Astrocyte (in vitro differentiated cells and primary cell): ENCODE results near the gene ARHGAP26. TPM values are rescaled to one million over a fixed set of nuclear protein-coding genes. Genes with fewer than 3 reads are reported as not detected.

Experiments used
- DNase-seq: peaks from one replicate; pipeline ENCODE4 v3.0.0-alpha.2; 2010; ENCODE audit warnings: low read depth
- FAIRE-seq: peaks from 2 replicates; lab custom pipeline; 2011; peaks lifted over from hg19 to GRCh38; lab: Jason Lieb, UNC
- H2AFZ ChIP-seq: 2 replicates; pipeline ENCODE4 v1.6.0; 2012; ENCODE audit warnings: low read depth, low read length, inconsistent platforms
- H3K27ac ChIP-seq: 2 replicates; pipeline ENCODE4 v1.5.1; 2011; ENCODE audit warnings: low read depth, low read length, inconsistent platforms
- H3K27me3 ChIP-seq: 2 replicates; pipeline ENCODE4 v1.6.0; 2011; ENCODE audit warnings: low read length, inconsistent platforms; ENCODE audit not compliant: insufficient read depth
- H3K36me3 ChIP-seq: 2 replicates; pipeline ENCODE4 v1.5.1; 2011; ENCODE audit warnings: low read length, inconsistent platforms; ENCODE audit not compliant: insufficient read depth
- H3K4me1 ChIP-seq: 2 replicates; pipeline ENCODE4 v1.5.1; 2011; ENCODE audit warnings: low read length, inconsistent platforms; ENCODE audit not compliant: insufficient read depth
- H3K4me2 ChIP-seq: 2 replicates; pipeline ENCODE4 v1.6.0; 2012; ENCODE audit warnings: low read length, inconsistent platforms
- H3K4me3 ChIP-seq: 2 replicates; pipeline ENCODE4 v1.5.1; 2011; ENCODE audit warnings: low read depth, mild to moderate bottlenecking, low read length, inconsistent platforms; ENCODE audit not compliant: insufficient read depth
- H3K79me2 ChIP-seq: 2 replicates; pipeline ENCODE4 v1.6.0; 2012; ENCODE audit warnings: mild to moderate bottlenecking, low read length, inconsistent platforms; ENCODE audit not compliant: insufficient read depth
- H3K9ac ChIP-seq: 2 replicates; pipeline ENCODE4 v1.6.0; 2012; ENCODE audit warnings: mild to moderate bottlenecking, low read length, inconsistent platforms
- H3K9me3 ChIP-seq: 2 replicates; pipeline ENCODE4 v1.5.1; 2012; ENCODE audit warnings: low read depth, mild to moderate bottlenecking, low read length, inconsistent platforms; ENCODE audit not compliant: insufficient read depth
- H4K20me1 ChIP-seq: 2 replicates; pipeline ENCODE4 v1.6.0; 2012; ENCODE audit warnings: low read length, inconsistent platforms; ENCODE audit not compliant: insufficient read depth
- H3K27ac Mint-ChIP-seq: one replicate; pipeline ENCODE4 v1.8.0; 2021; ENCODE audit warnings: mild to moderate bottlenecking, mixed read lengths; ENCODE audit not compliant: unreplicated experiment
- H3K27me3 Mint-ChIP-seq: one replicate; pipeline ENCODE4 v1.8.0; 2021; ENCODE audit warnings: low read depth, mixed read lengths; ENCODE audit not compliant: unreplicated experiment
- H3K36me3 Mint-ChIP-seq: one replicate; pipeline ENCODE4 v1.8.0; 2021; ENCODE audit warnings: low read depth, mixed read lengths; ENCODE audit not compliant: unreplicated experiment
- H3K4me1 Mint-ChIP-seq: one replicate; pipeline ENCODE4 v1.8.0; 2021; ENCODE audit warnings: low read depth, mixed read lengths; ENCODE audit not compliant: unreplicated experiment
- H3K4me3 Mint-ChIP-seq: one replicate; pipeline ENCODE4 v1.8.0; 2021; ENCODE audit warnings: mild to moderate bottlenecking, moderate library complexity, mixed read lengths; ENCODE audit not compliant: unreplicated experiment
- H3K9me3 Mint-ChIP-seq: one replicate; pipeline ENCODE4 v1.8.0; 2021; ENCODE audit warnings: mild to moderate bottlenecking, mixed read lengths; ENCODE audit not compliant: unreplicated experiment
- EZH2 ChIP-seq: IDR thresholded peaks from 2 replicates; pipeline ENCODE4 v1.6.1; 2012; ENCODE audit warnings: mild to moderate bottlenecking, low read length, inconsistent platforms; ENCODE audit not compliant: insufficient read depth
- total RNA-seq: library from RNA; stranded (reverse); gene quantifications from 2 replicates; pipeline ENCODE4 v1.2.1, GENCODE V29; 2021
- TF ChIP-seq, protein P1 (sequence below): IDR thresholded peaks from 2 replicates; pipeline ENCODE4 v1.5.1; 2011; ENCODE audit warnings: low read depth, mild to moderate bottlenecking, inconsistent platforms, low read length, moderate library complexity; ENCODE audit not compliant: insufficient read depth

The ARHGAP26 gene
- total RNA-seq, 1 donor from 2014 or later: 5.6 TPM

DNA sequence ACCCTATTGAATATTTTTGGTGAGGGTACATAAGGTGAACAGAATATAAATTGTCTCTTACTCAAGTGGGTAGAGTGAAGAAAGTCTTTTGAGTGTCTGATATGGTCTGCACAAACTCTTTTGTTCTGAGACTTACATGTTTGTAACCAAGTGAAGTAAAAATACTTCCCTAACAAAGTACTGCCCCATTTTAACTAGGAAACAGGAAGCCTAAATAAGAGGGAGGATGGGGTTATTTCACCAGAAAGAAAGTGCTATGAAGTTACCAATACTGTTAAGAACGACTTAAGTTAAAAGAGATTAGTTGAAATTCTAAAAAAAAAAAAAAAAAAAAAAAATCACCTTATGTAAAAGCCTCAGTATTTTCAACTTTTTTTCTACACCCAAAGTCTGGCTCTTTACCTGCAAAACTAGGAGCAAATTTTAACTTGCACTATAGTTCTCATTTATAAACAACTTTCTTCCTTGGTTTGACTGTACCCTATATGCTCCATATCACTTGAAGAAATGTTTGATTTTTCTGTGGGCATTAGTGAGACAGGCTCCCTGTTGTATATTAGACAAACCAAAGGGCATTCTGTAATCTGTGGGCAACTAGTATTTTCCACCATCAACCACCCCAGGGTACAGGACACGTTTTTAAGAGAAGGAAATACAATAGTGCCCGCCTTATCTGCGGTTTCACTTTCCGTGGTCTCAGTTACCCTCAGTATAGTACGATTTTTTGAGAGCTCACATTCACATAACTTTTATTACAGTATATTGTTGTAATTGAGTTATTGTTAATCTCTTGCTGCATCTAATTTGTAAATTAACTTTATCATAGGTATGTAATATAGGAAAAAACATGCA lies 505.6 kb downstream of the ARHGAP26 start:
- no peak overlapping the region for H2AFZ ChIP-seq
- no peak overlapping the region for H3K4me2 ChIP-seq
- no peak for DNase-seq
- peaks cover 3% of the 10 kb centered on the region for H3K4me1 ChIP-seq
- H3K27me3 ChIP-seq: no peaks in the 10 kb centered on the region
- H3K27ac ChIP-seq: no peak overlapping the region
- no peaks in the 10 kb centered on the region for H3K4me1 Mint-ChIP-seq
- H3K27me3 Mint-ChIP-seq: no peaks in the 10 kb centered on the region
- H3K4me3 ChIP-seq: no peak overlapping the region
- H3K36me3 Mint-ChIP-seq: no peaks in the 10 kb centered on the region
- no peaks in the 10 kb centered on the region for H3K79me2 ChIP-seq
- no peak overlapping the region for H3K9ac ChIP-seq
- no peak for FAIRE-seq
- no peaks in the 10 kb centered on the region for H3K9me3 ChIP-seq
- H4K20me1 ChIP-seq: no peaks in the 10 kb centered on the region
- peaks cover 3% of the 10 kb centered on the region for H3K36me3 ChIP-seq
- no peak overlapping the region for H3K4me3 Mint-ChIP-seq
- no peak overlapping the region for H3K27ac Mint-ChIP-seq
- H3K9me3 Mint-ChIP-seq: no peaks in the 10 kb centered on the region
- no peak for TF ChIP-seq EZH2
- TF ChIP-seq, protein P1, sequence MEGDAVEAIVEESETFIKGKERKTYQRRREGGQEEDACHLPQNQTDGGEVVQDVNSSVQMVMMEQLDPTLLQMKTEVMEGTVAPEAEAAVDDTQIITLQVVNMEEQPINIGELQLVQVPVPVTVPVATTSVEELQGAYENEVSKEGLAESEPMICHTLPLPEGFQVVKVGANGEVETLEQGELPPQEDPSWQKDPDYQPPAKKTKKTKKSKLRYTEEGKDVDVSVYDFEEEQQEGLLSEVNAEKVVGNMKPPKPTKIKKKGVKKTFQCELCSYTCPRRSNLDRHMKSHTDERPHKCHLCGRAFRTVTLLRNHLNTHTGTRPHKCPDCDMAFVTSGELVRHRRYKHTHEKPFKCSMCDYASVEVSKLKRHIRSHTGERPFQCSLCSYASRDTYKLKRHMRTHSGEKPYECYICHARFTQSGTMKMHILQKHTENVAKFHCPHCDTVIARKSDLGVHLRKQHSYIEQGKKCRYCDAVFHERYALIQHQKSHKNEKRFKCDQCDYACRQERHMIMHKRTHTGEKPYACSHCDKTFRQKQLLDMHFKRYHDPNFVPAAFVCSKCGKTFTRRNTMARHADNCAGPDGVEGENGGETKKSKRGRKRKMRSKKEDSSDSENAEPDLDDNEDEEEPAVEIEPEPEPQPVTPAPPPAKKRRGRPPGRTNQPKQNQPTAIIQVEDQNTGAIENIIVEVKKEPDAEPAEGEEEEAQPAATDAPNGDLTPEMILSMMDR: no peak

DNA sequence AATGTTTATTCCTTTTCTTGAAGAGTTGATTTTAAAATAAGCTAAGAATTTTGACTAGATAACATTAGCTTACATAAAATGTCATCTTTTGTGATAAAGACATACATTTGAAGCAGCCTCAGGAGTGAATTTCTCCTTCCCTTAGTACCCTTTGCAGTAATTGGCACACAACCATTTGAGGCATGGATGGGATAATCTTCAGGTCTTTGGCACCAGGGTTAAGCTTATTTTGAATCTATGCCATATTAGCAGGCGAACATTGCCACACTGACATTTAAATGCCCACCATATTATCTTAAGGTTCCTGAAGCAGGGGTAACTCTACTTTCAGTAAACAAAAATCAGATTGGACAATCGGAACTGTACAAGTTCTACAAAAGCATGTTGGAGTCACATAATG lies 507.4 kb downstream of the ARHGAP26 start:
- H3K4me2 ChIP-seq: no peak overlapping the region
- H4K20me1 ChIP-seq: no peaks in the 10 kb centered on the region
- Mint-ChIP-seq H3K27ac (no peak overlapping the region), H3K9me3 (no peaks in the 10 kb centered on the region), H3K4me3 (no peak overlapping the region), H3K36me3 (no peaks in the 10 kb centered on the region), H3K4me1 (no peaks in the 10 kb centered on the region), H3K27me3 (no peaks in the 10 kb centered on the region)
- no peaks in the 10 kb centered on the region for H3K79me2 ChIP-seq
- TF ChIP-seq, protein P1: no peak
- no peak for TF ChIP-seq EZH2
- no peak for FAIRE-seq
- H3K27me3 ChIP-seq: no peaks in the 10 kb centered on the region
- H3K27ac ChIP-seq: no peak overlapping the region
- H3K36me3 ChIP-seq: peaks cover 3% of the 10 kb centered on the region
- no peaks in the 10 kb centered on the region for H3K9me3 ChIP-seq
- peaks cover 3% of the 10 kb centered on the region for H3K4me1 ChIP-seq
- H3K9ac ChIP-seq: no peak overlapping the region
- DNase-seq: no peak
- no peak overlapping the region for H3K4me3 ChIP-seq
- H2AFZ ChIP-seq: no peak overlapping the region

Other genes with a start within 250 kb of the ARHGAP26 start
- gene FGF1, start 84.3 kb upstream of the ARHGAP26 start, total RNA-seq: 42.2 and 70.9 TPM in 2 replicates